ENCODE measurements around the gene ZSWIM5.

Gene ZSWIM5

GRCh38 chr1:45035631-45036301 lies 170.6 kb downstream of the ZSWIM5 start:
- DNase-seq (ENCODE audit: low read depth in 2 of 2, low spot score in 1 of 2): no peak

- no peak for DNase-seq (ENCODE audit: low read depth in 2 of 2, low spot score in 1 of 2)
Measured at GRCh38 chr1:45033356-45033755, 173.0 kb downstream of the ZSWIM5 start.

GRCh38 chr1:45032837-45033236 lies 173.6 kb downstream of the ZSWIM5 start:
- no peak for DNase-seq (ENCODE audit: low read depth in 2 of 2, low spot score in 1 of 2)

GRCh38 chr1:45026446-45026845 lies 180.0 kb downstream of the ZSWIM5 start:
- no peak for DNase-seq (ENCODE audit: low read depth in 2 of 2, low spot score in 1 of 2)

- DNase-seq (ENCODE audit: low read depth in 2 of 2, low spot score in 1 of 2): no peak
Measured at GRCh38 chr1:45023663-45024062, 182.7 kb downstream of the ZSWIM5 start.

GRCh38 chr1:45018599-45019230 lies 187.7 kb downstream of the ZSWIM5 start:
- DNase-seq (ENCODE audit: low read depth in 2 of 2, low spot score in 1 of 2): peak in 1 of 2 donors; percentile 13

- no peak for DNase-seq (ENCODE audit: low read depth in 2 of 2, low spot score in 1 of 2)
Measured at GRCh38 chr1:45016767-45017166, 189.6 kb downstream of the ZSWIM5 start.

GRCh38 chr1:45016090-45016697 lies 190.2 kb downstream of the ZSWIM5 start:
- DNase-seq (ENCODE audit: low read depth in 2 of 2, low spot score in 1 of 2): no peak

- no peak for DNase-seq (ENCODE audit: low read depth in 2 of 2, low spot score in 1 of 2)
Measured at GRCh38 chr1:45015683-45016082, 190.7 kb downstream of the ZSWIM5 start.

- peak; percentile 57 to 66 for DNase-seq (ENCODE audit: low read depth in 2 of 2, low spot score in 1 of 2)
Measured at GRCh38 chr1:45014321-45015028, 191.9 kb downstream of the ZSWIM5 start.

- DNase-seq (ENCODE audit: low read depth in 2 of 2, low spot score in 1 of 2): no peak
Measured at GRCh38 chr1:45013551-45014209, 192.7 kb downstream of the ZSWIM5 start.

GRCh38 chr1:45012639-45013278 lies 193.6 kb downstream of the ZSWIM5 start:
- no peak for DNase-seq (ENCODE audit: low read depth in 2 of 2, low spot score in 1 of 2)

- peak; percentile 75 to 77 for DNase-seq (ENCODE audit: low read depth in 2 of 2, low spot score in 1 of 2)
Measured at GRCh38 chr1:45011837-45012638, 194.4 kb downstream of the ZSWIM5 start, which contains the start of gene UROD. UROD (plus strand) TSS chr1:45012254; CDS start chr1:45012266, 12 bp downstream.

- DNase-seq (ENCODE audit: low read depth in 2 of 2, low spot score in 1 of 2): peak in 1 of 2 donors; percentile 35
Measured at GRCh38 chr1:45010855-45011811, 195.3 kb downstream of the ZSWIM5 start, which contains the start of gene HECTD3. HECTD3 (minus strand) TSS chr1:45011324; CDS start chr1:45011257, 67 bp downstream.

GRCh38 chr1:45009956-45010854 lies 196.2 kb downstream of the ZSWIM5 start:
- no peak for DNase-seq (ENCODE audit: low read depth in 2 of 2, low spot score in 1 of 2)

GRCh38 chr1:45009296-45009865 lies 197.0 kb downstream of the ZSWIM5 start:
- no peak for DNase-seq (ENCODE audit: low read depth in 2 of 2, low spot score in 1 of 2)

- no peak for DNase-seq (ENCODE audit: low read depth in 2 of 2, low spot score in 1 of 2)
Measured at GRCh38 chr1:45008516-45008915, 197.9 kb downstream of the ZSWIM5 start.

Measured in stimulated activated CD8-positive, alpha-beta memory T cell treated with anti-CD3 and anti-CD28 coated beads, Interleukin-4, amount 100 ng/mL, for 4 hours (primary cell).